Ishikawa (cell line): ENCODE results near the gene CCNB2.

ENCODE experiments used
- CEBPB ChIP-seq: IDR thresholded peaks from 2 replicates; pipeline ENCODE4 v1.6.1; 2012
- CREB1 ChIP-seq: IDR thresholded peaks from 2 replicates; pipeline ENCODE4 v1.6.1; 2012; ENCODE audit warnings: low read depth
- EGR1 ChIP-seq: IDR thresholded peaks from 2 replicates; pipeline ENCODE4 v1.6.1; 2012
- EP300 ChIP-seq: IDR thresholded peaks from 2 replicates; pipeline ENCODE4 v1.6.1; 2012; ENCODE audit warnings: borderline replicate concordance
- FOXM1 ChIP-seq: IDR thresholded peaks from 2 replicates; pipeline ENCODE4 v1.6.1; 2012; ENCODE audit warnings: low read depth, borderline replicate concordance
- MAX ChIP-seq: IDR thresholded peaks from 2 replicates; pipeline ENCODE4 v1.6.1; 2012
- NFIC ChIP-seq: IDR thresholded peaks from 2 replicates; pipeline ENCODE4 v1.6.1; 2012
- RAD21 ChIP-seq: IDR thresholded peaks from 2 replicates; pipeline ENCODE4 v1.6.1; 2012; ENCODE audit warnings: low read depth
- REST ChIP-seq: IDR thresholded peaks from 2 replicates; pipeline ENCODE4 v1.6.1; 2012; ENCODE audit warnings: low read depth, mild to moderate bottlenecking
- TAF1 ChIP-seq: IDR thresholded peaks from 2 replicates; pipeline ENCODE4 v1.6.1; 2012; ENCODE audit warnings: low read depth, mild to moderate bottlenecking
- TCF12 ChIP-seq: IDR thresholded peaks from 2 replicates; pipeline ENCODE4 v1.6.1; 2012; ENCODE audit warnings: low read depth
- TEAD4 ChIP-seq: IDR thresholded peaks from 2 replicates; pipeline ENCODE4 v1.6.1; 2012
- USF1 ChIP-seq: IDR thresholded peaks from 2 replicates; pipeline ENCODE4 v1.6.1; 2012
- YY1 ChIP-seq: IDR thresholded peaks from 2 replicates; pipeline ENCODE4 v1.6.1; 2012; ENCODE audit warnings: low read depth
- ZBTB7A ChIP-seq: IDR thresholded peaks from 2 replicates; pipeline ENCODE4 v1.6.1; 2012; ENCODE audit warnings: low read depth

Gene CCNB2

GRCh38 chr15:59152694-59153450, 47.9 kb downstream of the CCNB2 start:
- TF ChIP-seq RAD21 (no peak), USF1 (no peak), CREB1 (no peak), ZBTB7A (no peak), MAX (no peak)

GRCh38 chr15:59153466-59153865, 48.5 kb downstream of the CCNB2 start:
- TF ChIP-seq NFIC (no peak), USF1 (no peak), RAD21 (no peak), EP300 (no peak), TAF1 (no peak), ZBTB7A (no peak), FOXM1 (no peak), MAX (no peak), TEAD4 (no peak), CEBPB (no peak), REST (no peak), EGR1 (no peak), CREB1 (no peak), TCF12 (no peak), YY1 (no peak)

GRCh38 chr15:59154243-59154642, 49.3 kb downstream of the CCNB2 start:
- TF ChIP-seq FOXM1 (no peak), MAX (no peak), EP300 (no peak), ZBTB7A (no peak), CREB1 (no peak), TEAD4 (no peak), CEBPB (no peak), EGR1 (no peak), YY1 (no peak), USF1 (no peak), RAD21 (no peak), NFIC (no peak), TAF1 (no peak), TCF12 (no peak), REST (no peak)

- no peak for TF ChIP-seq REST
- TF ChIP-seq CEBPB: no peak
These were observed 50.5 kb downstream of the CCNB2 start for GRCh38 chr15:59155431-59155830.
